OCI-LY7 (cell line): ENCODE data around the gene ACCS.

ENCODE experiments used
- EZH2phosphoT487 ChIP-seq: fragments of 200-600 bp; sonication (generic); IDR thresholded peaks from 2 replicates; pipeline ENCODE4 v1.6.1; 2018; ENCODE audit warnings: low read depth, borderline replicate concordance, mild to moderate bottlenecking, mixed run types, antibody characterized with exemption, low read length, moderate library complexity, mixed read lengths
- TF ChIP-seq, protein P1 (sequence below): fragments of 200-600 bp; sonication (generic); conservative IDR thresholded peaks from 2 replicates; pipeline ENCODE4 v1.5.1; 2014; ENCODE audit warnings: mild to moderate bottlenecking, antibody characterized with exemption, low read length, moderate library complexity, mixed read lengths

DNA sequence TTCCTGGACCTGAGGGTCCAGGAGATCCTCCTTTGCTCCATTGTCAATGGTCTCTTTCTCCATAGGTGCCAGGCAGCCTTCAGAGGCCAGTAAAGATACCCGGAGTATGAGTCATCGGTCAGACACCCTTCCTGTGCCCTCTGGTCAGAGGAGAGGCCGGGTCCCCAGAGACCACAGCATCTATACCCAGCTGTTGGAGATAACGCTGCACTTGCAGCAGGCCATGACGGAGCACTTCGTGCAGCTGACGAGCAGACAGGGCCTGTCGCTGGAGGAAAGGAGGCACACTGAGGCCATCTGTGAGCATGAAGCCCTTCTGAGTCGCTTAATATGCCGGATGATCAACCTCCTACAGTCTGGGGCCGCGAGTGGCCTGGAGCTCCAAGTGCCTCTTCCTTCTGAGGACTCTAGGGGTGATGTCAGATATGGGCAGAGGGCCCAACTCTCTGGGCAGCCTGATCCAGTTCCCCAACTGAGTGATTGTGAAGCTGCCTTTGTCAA, 18.1 kb upstream of the ACCS start, which contains the start of gene ACCSL:
- TF ChIP-seq, protein P1, sequence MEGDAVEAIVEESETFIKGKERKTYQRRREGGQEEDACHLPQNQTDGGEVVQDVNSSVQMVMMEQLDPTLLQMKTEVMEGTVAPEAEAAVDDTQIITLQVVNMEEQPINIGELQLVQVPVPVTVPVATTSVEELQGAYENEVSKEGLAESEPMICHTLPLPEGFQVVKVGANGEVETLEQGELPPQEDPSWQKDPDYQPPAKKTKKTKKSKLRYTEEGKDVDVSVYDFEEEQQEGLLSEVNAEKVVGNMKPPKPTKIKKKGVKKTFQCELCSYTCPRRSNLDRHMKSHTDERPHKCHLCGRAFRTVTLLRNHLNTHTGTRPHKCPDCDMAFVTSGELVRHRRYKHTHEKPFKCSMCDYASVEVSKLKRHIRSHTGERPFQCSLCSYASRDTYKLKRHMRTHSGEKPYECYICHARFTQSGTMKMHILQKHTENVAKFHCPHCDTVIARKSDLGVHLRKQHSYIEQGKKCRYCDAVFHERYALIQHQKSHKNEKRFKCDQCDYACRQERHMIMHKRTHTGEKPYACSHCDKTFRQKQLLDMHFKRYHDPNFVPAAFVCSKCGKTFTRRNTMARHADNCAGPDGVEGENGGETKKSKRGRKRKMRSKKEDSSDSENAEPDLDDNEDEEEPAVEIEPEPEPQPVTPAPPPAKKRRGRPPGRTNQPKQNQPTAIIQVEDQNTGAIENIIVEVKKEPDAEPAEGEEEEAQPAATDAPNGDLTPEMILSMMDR, result no peak
- TF ChIP-seq EZH2phosphoT487, result no peak
